ENCODE results near the gene VASP.

VASP gene

DNA sequence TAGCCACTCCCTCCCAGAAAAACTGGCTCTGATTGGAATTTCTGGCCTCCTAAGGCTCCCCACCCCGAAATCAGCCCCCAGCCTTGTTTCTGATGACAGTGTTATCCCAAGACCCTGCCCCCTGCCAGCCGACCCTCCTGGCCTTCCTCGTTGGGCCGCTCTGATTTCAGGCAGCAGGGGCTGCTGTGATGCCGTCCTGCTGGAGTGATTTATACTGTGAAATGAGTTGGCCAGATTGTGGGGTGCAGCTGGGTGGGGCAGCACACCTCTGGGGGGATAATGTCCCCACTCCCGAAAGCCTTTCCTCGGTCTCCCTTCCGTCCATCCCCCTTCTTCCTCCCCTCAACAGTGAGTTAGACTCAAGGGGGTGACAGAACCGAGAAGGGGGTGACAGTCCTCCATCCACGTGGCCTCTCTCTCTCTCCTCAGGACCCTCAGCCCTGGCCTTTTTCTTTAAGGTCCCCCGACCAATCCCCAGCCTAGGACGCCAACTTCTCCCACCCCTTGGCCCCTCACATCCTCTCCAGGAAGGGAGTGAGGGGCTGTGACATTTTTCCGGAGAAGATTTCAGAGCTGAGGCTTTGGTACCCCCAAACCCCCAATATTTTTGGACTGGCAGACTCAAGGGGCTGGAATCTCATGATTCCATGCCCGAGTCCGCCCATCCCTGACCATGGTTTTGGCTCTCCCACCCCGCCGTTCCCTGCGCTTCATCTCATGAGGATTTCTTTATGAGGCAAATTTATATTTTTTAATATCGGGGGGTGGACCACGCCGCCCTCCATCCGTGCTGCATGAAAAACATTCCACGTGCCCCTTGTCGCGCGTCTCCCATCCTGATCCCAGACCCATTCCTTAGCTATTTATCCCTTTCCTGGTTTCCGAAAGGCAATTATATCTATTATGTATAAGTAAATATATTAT is 33.3 kb upstream of the VASP start:
- no peak for DNase-seq

GRCh38 chr19:45474606-45475521 is 32.4 kb upstream of the VASP start:
- peak in 1 of 4 experiments; percentile 9 for DNase-seq

GRCh38 chr19:45475537-45476291 is 31.6 kb upstream of the VASP start:
- peak in 1 of 4 experiments; percentile 41 for DNase-seq

GRCh38 chr19:45476304-45476703 is 31.0 kb upstream of the VASP start:
- DNase-seq: no peak

GRCh38 chr19:45477186-45477585 is 30.1 kb upstream of the VASP start:
- no peak for DNase-seq

GRCh38 chr19:45477713-45478453 is 29.4 kb upstream of the VASP start:
- DNase-seq: no peak

DNA sequence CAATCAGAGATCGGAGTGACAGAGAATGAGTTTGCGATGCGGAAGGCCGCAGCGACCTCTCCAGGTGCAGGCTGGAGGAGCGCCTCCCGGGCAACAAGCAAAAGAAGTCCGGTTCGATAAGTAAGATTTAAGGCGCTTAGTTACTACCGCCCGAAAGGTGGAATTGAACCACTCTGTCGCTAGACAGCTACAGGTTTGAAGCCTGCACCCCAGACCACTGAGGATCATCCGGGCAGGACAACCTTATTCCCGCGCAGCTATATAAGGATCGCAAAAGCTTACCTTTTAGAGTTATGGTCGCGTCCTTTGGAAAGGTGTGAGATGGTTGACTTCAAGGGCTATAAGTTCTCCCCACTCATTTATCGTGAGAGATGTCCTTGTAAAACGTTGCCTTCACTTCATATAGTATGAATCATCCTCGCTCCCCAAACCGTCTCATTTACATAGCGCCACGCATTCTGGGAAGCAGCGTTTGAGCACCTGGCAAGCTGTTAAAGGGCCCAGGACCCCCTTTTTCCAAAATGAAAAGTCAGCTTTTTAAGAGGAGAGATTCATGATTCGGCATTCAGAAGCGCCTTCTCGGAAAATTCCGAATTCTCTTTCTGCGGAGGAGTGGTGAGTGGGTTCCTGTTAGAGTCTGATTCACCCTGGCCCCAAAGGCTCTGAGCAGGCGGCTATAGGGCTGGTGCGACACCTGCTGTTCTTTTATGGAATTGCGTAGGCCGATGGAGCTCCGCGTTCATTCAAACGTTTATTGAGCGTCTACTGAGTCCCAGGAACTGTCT is 28.6 kb upstream of the VASP start:
- DNase-seq: peak; percentile 91 to 97 (median 93)

DNA sequence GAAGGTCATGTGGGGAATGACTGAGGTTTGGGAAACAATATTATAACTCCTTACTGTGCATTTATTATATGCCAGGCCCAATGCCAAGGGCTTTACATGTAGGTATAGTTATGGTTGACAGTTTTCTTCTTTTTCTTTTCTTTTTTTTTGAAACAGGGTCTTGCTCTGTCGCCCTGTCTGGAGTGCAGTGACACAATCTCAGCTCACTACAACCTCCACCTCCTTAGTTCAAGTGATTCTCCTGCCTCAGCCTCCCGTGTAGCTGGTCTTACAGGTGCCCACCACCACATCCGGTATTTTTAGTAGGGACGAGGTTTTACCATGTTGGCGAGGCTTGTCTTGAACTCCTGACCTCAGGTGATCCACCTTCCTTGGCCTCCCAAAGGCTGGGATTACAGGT is 24.2 kb upstream of the VASP start:
- DNase-seq: no peak

- DNase-seq: peak in 3 of 4 experiments; percentile 70 to 74 (median 71)
These were observed 22.9 kb upstream of the VASP start for GRCh38 chr19:45484273-45484945.

DNA sequence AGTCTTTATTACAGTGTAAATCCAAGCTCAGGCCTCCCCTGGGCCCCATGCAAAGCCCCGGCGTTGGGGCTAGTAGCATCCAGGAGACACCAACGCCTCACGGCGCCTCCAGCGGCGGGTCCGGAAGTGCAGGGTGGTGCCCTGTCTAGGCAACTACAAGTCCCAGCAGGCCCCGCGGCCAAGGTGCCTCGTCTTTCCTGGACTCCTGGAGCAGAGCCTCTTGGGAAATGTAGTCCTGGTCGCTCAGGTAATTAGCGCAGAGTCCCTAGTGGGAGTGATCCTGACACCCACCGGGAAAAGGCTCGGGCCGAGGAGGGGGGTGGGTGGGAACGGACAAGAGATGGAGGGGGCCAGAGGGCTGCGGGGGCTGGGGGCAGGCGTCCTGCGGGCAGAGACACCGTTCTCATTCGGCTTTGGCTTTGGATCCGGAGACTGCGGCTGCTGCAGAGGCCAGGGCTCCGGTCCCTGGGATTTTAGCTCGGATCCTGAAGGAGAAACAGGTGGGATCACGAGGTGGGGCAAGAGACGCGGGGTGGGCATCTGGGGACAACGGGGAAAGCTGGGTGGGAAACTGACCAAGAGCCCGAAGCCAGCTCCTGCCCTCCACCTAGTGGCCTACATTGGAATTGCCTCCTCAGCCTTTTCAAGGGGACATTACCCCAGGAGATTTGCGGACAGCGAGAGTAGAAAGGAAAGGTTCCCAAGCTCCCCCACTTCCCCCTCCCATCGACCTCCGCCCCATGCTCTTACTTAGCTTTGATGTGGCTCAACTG is 21.8 kb upstream of the VASP start:
- DNase-seq: peak; percentile 97 to 99 (median 98)

- DNase-seq: no peak
These were observed 18.6 kb upstream of the VASP start for GRCh38 chr19:45488708-45489107.

- no peak for DNase-seq
These were observed 17.9 kb upstream of the VASP start for GRCh38 chr19:45489216-45489855.

GRCh38 chr19:45492137-45492626 is 15.1 kb upstream of the VASP start:
- DNase-seq: no peak

- DNase-seq: peak in 1 of 4 experiments; percentile 33
These were observed 14.4 kb upstream of the VASP start for GRCh38 chr19:45492627-45493470.

GRCh38 chr19:45494261-45494916 is 12.9 kb upstream of the VASP start:
- DNase-seq: no peak

GRCh38 chr19:45495178-45495577 is 12.1 kb upstream of the VASP start:
- DNase-seq: no peak

DNA sequence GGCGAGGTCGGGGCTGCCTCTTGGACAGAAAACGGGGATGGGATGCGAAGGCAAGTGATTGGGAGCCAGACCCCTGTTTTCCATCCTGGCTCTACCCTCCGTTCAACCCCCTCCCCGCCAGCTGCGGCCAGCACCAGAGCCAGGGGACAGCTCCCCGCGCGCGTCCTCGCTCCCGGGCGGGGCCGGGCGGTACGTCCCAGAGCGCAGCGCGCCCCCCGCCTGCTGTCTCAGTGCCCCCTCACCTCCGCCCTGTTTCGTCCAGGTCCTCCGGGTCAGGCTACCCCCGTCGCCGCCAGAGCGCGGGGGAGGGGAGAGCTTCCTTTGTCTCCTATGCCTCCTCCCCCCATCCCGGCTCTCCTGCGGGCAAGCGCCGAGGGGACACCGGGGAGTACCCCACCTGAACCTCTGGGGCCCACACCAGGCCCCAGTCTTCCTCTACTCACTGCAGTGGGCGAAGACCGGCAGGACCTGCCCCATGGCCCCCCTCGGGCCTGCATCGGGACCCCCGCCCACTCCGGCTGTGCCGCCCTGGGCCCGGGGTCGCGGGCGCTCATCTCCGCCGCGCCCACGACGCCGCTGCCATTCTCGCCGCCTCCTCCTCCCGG is 10.8 kb upstream of the VASP start:
- peak in 2 of 4 experiments; percentile 58 to 69 for DNase-seq
